HL-60/S4 treated with phorbol 12-myristate 13-acetate at 8.2 ng/mL for 4 days and 3 days (cell line): ENCODE measurements around the gene DRD3.

ENCODE experiments used
- in situ Hi-C: fragments of 300-500 bp; cut with MboI; formaldehyde crosslinking; loops from 2 replicates; pipeline ENCODE4 v1.15.0; 2022; ENCODE audit warnings: low sequenced_read_pairs

The DRD3 gene

DNA sequence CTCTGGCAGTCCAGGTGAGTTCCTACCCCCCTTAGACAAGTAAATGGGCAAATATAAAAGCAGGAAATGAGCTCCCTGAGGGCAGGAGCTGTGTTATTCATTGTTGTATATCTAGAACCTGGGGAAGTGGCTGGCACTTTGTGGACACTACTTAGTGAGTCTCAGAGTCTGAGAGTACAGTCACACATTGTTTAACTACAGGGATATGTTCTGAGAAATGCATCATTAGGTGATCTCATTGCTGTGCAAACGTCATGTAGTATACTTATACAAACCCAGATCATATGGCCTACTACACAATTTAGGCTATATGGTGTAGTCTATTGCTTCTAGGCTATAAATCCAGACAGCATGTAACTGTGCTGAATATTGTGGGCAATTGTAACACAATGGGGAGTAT is 52.4 kb downstream of the DRD3 start:
- in situ Hi-C loops: no loop called here

DNA sequence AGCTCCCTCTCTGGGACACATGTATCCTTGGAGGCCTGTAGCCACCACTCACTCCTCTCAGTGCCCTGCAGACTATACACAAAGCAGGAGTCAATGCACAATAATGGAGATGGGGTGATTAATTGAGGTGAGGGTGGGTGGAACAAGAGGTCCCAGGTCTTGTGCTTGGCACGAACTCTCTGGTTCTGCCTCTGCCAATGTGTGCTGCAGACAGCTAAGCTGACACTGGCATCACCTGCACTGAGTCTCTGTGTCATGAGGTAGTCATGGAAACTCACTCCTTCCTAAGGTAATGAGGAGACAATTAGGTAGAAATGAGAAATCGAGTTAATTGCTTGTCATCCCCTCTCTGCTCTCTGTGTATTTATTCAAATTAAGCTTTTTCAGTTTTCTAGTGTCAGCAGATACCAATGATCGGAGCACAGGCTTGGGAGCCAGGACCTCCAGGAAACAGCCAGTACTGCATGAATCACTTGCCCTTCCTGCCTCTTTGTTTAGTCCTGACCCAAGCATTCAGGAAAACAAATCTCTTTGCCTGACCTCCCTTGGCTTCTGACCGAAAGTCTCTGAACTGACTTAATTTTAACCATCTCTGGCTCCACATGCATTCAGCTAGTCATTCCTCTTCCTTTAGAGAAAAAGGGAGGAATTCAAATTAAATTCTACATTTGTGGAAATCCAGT is 56.7 kb downstream of the DRD3 start:
- in situ Hi-C loops: no loop called here

- in situ Hi-C loops: no loop called here
These were observed 58.6 kb downstream of the DRD3 start for GRCh38 chr3:114120211-114120610.

- in situ Hi-C loops: no loop called here
These were observed 59.1 kb downstream of the DRD3 start for GRCh38 chr3:114119776-114120175.

GRCh38 chr3:114115143-114115542 is 63.7 kb downstream of the DRD3 start:
- in situ Hi-C loops: no loop called here

GRCh38 chr3:114114719-114115118 is 64.1 kb downstream of the DRD3 start:
- in situ Hi-C loops: no loop called here

DNA sequence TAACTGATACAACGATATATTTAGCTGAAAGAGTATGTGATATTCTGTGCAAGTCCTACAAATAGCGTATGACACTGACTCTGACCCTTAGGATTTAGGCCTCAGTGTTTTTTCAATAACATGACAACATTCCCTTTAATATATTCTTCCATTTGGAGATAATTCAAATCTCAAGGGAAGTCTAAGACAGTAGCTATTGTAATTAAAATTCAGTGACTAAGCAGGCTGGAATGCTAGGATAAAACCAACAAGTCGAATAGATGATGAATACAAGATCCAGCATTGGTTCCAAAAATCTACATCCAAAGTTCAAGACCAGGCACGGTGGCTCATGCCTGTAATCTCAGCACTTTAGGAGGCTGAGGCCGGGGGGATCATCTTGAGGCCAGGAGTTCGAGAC is 66.2 kb downstream of the DRD3 start:
- in situ Hi-C loops: no loop called here

DNA sequence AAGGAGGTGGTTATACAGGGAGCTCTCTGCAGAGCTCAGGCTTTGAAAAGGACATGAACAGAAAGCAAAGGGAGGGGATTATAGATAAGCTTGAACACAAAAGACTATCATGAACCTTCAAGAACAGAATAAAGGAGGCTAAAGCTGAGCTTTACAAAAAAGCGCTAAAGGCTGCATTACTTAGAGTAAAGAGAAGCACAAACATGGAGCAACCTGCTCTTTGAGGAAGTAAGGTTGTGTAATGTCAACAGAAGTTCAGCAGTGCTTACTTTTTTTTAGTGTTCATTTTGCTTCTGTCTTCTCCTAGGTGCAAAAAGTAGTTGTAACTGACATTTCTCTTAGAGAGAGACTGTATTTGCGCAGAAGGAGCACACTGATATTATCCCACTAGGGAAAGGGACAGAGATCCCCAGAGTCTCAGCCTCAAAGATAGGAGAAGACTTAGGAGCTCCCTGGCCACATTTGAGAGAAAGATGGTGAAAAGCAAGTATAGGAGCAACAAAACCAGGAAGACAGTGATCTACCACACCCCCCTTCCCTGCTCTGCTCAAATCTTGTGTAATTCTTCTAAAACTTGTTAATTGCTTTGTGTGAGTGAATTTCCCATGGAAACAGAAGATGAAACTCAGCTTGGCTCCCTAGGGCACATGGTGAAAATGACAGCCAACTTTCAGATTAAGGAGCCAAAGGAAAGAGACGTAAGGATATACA is 67.6 kb downstream of the DRD3 start:
- in situ Hi-C loops: no loop called here

GRCh38 chr3:114110439-114110838 is 68.4 kb downstream of the DRD3 start:
- in situ Hi-C loops: no loop called here

DNA sequence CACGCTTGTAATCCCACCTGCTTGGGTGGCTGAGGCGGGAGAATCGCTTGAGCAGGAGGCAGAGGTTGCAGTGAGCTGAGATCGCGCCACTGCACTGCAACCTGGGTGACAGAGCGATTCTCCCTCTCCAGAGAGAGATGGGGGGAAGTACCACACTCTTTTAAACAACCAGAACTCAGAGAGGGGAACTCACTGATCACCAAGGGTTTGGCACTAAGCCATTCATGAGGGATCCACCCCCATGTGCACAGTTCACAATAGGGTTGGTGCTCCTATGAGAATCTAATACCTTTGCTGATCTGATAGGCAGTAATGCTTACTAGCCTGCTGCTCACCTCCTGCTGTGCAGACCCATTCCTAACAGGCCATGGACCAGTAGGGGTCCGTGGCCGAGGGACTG is 70.7 kb downstream of the DRD3 start:
- in situ Hi-C loops: no loop called here

- in situ Hi-C loops: no loop called here
These were observed 74.4 kb downstream of the DRD3 start for GRCh38 chr3:114104414-114104813.

DNA sequence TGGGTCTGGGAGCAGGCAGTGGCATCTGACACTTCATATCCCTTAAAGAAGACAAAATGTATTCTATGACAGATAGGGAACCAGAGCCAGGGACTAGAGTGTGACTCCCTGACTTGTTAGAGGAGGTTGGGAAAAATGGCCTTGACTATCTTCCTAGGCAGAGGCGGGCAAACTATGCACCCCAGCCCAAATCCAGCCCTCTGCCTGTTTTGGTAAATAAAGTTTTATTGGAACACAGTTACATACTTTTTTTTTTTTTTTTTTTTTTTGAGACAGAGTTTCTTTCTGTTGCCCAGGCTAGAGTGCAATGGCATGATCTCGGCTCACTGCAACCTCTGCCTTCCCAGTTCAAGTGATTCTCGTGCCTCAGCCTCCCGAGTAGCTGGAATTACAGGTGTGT is 75.0 kb downstream of the DRD3 start:
- in situ Hi-C loops: no loop called here

DNA sequence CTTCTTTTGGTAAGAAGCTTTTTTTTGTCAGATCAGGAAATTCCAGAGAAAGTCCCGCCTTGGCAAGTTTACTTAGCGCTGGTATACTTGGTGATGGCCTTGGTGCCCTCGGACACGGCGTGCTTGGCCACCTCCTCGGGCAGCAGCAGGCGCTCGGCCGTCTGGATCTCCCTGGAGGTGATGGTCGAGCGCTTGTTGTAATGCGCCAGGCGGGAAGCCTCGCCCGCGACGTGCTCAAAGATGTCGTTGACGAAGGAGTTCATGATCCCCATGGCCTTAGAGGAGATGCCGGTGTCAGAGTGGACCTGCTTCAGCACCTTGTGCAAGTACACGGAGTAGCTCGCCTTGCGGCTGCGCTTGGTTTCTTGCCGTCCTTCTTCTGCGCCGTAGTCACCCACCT is 75.7 kb downstream of the DRD3 start:
- in situ Hi-C loops: no loop called here

DNA sequence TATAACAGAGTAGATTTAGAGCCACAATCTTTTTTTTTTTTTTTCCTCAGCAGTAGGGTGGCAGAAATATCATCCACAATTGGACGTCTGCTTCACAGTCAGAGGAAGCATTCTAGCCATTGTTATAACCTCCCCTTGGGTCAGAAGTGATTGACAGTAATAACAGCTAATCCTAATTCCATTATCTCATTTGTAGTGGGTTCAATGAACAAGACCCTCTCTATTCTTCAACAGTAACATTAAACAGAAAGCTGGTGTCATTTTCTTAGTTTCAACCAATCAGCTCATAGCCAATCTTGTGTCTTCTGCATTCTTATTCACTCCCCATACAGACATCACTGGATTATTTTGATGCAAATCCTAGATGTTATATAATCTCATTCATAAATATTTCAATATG is 77.8 kb downstream of the DRD3 start:
- in situ Hi-C loops: no loop called here

DNA sequence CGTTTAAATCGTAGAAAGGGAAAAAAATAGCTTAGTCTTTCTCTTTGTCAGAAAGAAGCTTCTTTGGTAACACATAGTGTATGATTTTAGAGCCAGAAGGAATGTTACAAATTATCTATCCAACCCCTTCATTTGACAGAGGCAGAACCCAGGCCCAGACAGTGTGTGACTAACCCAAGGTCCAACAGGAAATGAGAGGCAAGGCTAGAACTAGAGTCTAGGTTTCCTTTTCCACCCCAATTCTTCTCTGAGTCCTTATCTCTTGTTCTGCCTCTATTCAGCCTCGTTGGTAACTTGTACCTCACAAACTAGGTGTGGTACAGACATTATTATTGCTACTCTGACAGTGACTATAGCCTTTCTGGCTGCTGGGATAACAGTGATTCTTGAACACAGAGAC is 83.1 kb downstream of the DRD3 start:
- in situ Hi-C loops: no loop called here

DNA sequence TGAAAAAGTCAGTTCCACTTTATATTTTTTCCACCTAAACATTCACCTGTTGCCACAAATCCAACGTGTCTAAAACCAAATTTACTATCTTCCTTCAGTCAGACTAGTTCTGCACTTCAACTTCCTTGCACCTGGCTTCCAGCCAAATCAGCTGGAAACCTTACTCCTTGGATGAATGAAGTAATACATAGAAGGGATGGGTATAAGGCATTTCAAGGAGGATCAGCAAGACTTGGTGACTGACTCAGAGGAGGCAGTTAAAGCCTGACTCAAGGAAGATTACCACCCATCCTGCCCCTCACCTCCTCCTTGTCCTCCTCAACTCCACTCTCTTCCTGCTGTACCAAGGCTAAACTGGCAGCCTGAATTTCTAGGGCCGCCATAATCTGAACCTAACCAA is 85.3 kb downstream of the DRD3 start:
- in situ Hi-C loops: no loop called here

- in situ Hi-C loops: no loop called here
These were observed 85.9 kb downstream of the DRD3 start for GRCh38 chr3:114093016-114093380.

- in situ Hi-C loops: no loop called here
These were observed 86.5 kb downstream of the DRD3 start for GRCh38 chr3:114092151-114093015.

- in situ Hi-C loops: no loop called here
These were observed 89.2 kb downstream of the DRD3 start for GRCh38 chr3:114089675-114090074.

DNA sequence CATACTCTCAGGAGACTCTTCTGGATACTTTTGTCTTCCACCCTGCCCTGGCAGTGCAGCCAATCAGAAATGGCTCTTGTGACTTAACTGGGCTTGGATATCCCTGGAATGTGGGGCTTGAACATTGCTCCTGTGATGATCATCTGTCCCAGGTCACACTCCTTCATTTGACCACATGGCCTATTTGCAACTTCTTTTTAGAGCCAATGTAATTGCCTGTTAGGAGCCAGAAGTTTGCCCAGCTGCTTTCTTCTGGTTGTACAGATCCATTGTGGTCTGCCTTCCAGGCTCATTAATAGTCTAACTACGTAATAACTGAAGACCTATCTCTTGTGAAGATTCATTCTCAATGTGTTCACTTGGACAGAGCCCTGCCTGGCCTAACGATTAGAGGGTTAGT is 92.5 kb downstream of the DRD3 start:
- in situ Hi-C loops: no loop called here

- in situ Hi-C loops: no loop called here
These were observed 95.7 kb downstream of the DRD3 start for GRCh38 chr3:114083112-114083511.

DNA sequence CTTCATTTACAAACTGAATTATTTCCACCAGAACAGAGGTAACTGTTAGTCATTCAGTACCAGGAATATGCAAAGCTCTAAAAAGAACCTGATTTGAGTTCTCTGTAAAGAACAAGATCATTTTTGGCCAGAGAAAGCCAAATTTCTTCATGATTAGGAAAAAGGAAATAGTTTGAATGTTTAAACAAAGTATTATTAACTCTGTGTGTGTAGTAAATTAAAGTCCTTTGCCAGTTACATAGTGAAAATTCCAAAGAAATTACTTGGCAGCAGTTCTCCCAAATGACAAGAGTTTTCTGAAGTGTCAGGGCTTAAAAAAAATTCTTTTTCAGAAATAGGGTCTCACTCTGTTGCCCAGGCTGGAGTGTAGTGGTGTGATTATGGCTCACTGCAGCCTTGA is 97.8 kb downstream of the DRD3 start:
- in situ Hi-C loops: no loop called here
